ENCODE measurements around the gene KIF5B. TPM values are rescaled to one million over a fixed set of nuclear protein-coding genes. Genes with fewer than 3 reads are reported as not detected.

KIF5B gene
- total and polyA plus RNA-seq, 2 of the 8 experiments (the other 6 are each of a cell fraction or from before 2014, with no cell fraction given), result 9.8 to 68.4 TPM

GRCh38 chr10:32002531-32002930, 53.7 kb downstream of the KIF5B start:
- Histone ChIP-seq H3K27ac (ENCODE audit: low read depth, low read length) (0 out of 2 replicates have a peak overlapping the region, but pooled peaks have one; percentile 26), H3K4me1 (replicated peaks in 1 of 4; ENCODE audit: control insufficient read depth in 3 of 4, insufficient read depth in 4 of 4, low read length in 3 of 4) (peaks cover 6 to 29% (median 15%) of the 10 kb centered on the region in 4 experiments; a peak in 6 of 7 replicates), H3K18ac (ENCODE audit: extremely low read depth, low read length) (no peak overlapping the region), H3K9me3 (ENCODE audit: insufficient read depth in 2 of 2, low read depth in 1 of 2, low read length in 1 of 2) (no peaks in the 10 kb centered on the region), H3K9ac (replicated peaks in 1 of 4; ENCODE audit: extremely low read depth in 1 of 4, low read depth in 3 of 4, low read length in 3 of 4) (no peak overlapping the region), H4K91ac (replicated peaks; ENCODE audit: insufficient read length, low read length) (peak overlapping the region; percentile 31), H2BK120ac (replicated peaks; ENCODE audit: low read depth, low read length) (no peak overlapping the region), H3K23ac (ENCODE audit: insufficient read length) (no peak overlapping the region), H4K5ac (ENCODE audit: insufficient read length, low read depth, low read length) (no peak overlapping the region), H2AK5ac (ENCODE audit: low read depth, low read length) (no peak overlapping the region), H4K20me1 (replicated peaks in 1 of 2; ENCODE audit: control insufficient read depth in 1 of 2, insufficient read depth in 2 of 2, low read length in 2 of 2) (peaks cover 0 to 2% of the 10 kb centered on the region in 2 experiments), H2BK20ac (ENCODE audit: low read length) (no peak overlapping the region), H2BK5ac (ENCODE audit: low read depth, low read length) (0 out of 2 replicates have a peak overlapping the region, but pooled peaks have one; percentile 14), H3K4ac (replicated peaks; ENCODE audit: insufficient read length, low read depth, low read length) (no peak overlapping the region), H3K14ac (ENCODE audit: insufficient read length) (no peak overlapping the region), H3K79me2 (ENCODE audit: control insufficient read depth in 1 of 2, insufficient read depth in 2 of 2, low read length in 2 of 2) (no peaks in the 10 kb centered on the region), H2AFZ (ENCODE audit: low read length) (no peak overlapping the region), H3K56ac (replicated peaks; ENCODE audit: insufficient read length, low read depth, low read length) (no peak overlapping the region), H3K4me2 (ENCODE audit: insufficient read depth in 1 of 2, low read depth in 2 of 2, low read length in 2 of 2) (peak overlapping the region; percentile 7 to 25; a peak in 2 of 4 replicates), H3K27me3 (replicated peaks in 1 of 4; ENCODE audit: control insufficient read depth in 3 of 4, extremely low read depth in 1 of 4, insufficient read depth in 3 of 4, low read length in 3 of 4) (no peaks in the 10 kb centered on the region), H2BK12ac (ENCODE audit: low read depth, low read length) (no peak overlapping the region), H4K8ac (ENCODE audit: extremely low read depth, insufficient read depth, low read length) (no peak overlapping the region), H3K36me3 (ENCODE audit: control insufficient read depth in 2 of 4, insufficient read depth in 4 of 4, low read length in 3 of 4) (no peaks in the 10 kb centered on the region), H2BK15ac (ENCODE audit: low read length) (no peak overlapping the region), H3K4me3 (ENCODE audit: extremely low read depth in 1 of 4, insufficient read depth in 2 of 4, low read depth in 3 of 4, low read length in 4 of 4) (no peak overlapping the region), H3K23me2 (ENCODE audit: low read depth, low read length) (no peaks in the 10 kb centered on the region), H3K79me1 (ENCODE audit: low read depth, low read length) (no peaks in the 10 kb centered on the region)
- DNase-seq (ENCODE audit: low read depth in 1 of 2, low spot score in 2 of 2) (no peak), FAIRE-seq (no peak)
- CTCF ChIA-PET (ENCODE audit: partially characterized antibody), result interaction anchor here (0.7 to 6.3 kb wide), 4 partner anchors 18 to 165 kb away, joined by 3 to 52 read pairs (median 14); no protein-coding TSS in a partner anchor
- POLR2A ChIA-PET (ENCODE audit: partially characterized antibody), result interaction anchor here (0.6 to 1.7 kb wide), 2 partner anchors 9 to 140 kb away, joined by 4 read pairs; no protein-coding TSS in a partner anchor
- WGBS, 2 experiments (ENCODE audit: extremely low coverage in 1 of 2, insufficient coverage in 1 of 2, insufficient read length in 1 of 2, insufficient replicate concordance in 2 of 2, low coverage in 1 of 2, low lambda C conversion rate in 2 of 2, missing lambda C conversion rate in 1 of 2), result 11% methylated on average over 1 of the region's 1 CpG; no CpG with 5 or more reads in 1 of the 2 experiments
- TF ChIP-seq ATF3 (IDR thresholded peaks at IDR 0.05; ENCODE audit: insufficient read depth, low read depth, low read length), result no peak
- no peak for TF ChIP-seq EGR1 (IDR thresholded peaks at IDR 0.05; ENCODE audit: borderline replicate concordance, low read depth, low read length)
- TF ChIP-seq BCL11A (IDR thresholded peaks at IDR 0.05; ENCODE audit: low read depth in 2 of 2, low read length in 2 of 2), result no peak
- no peak for TF ChIP-seq HDAC6 (IDR thresholded peaks at IDR 0.05; ENCODE audit: low read depth, low read length)
- no peak for TF ChIP-seq CTBP2 (IDR thresholded peaks at IDR 0.05; ENCODE audit: borderline replicate concordance, insufficient read depth, insufficient read length, low read length)
- TF ChIP-seq YY1 (IDR thresholded peaks at IDR 0.05; ENCODE audit: low read depth, low read length), result no peak
- no peak for TF ChIP-seq POLR2AphosphoS5 (IDR thresholded peaks at IDR 0.05; ENCODE audit: low read depth, low read length)
- no peak for TF ChIP-seq KDM4A (IDR thresholded peaks at IDR 0.05; ENCODE audit: low read depth, low read length, severe bottlenecking)
- TF ChIP-seq RNF2 (IDR thresholded peaks at IDR 0.05; ENCODE audit: borderline replicate concordance, low read depth, low read length, missing control alignments, poor library complexity, severe bottlenecking), result no peak
- no peak for TF ChIP-seq RAD21 (IDR thresholded peaks at IDR 0.05 in 1 of 2, conservative IDR thresholded peaks at IDR 0.05 in 1 of 2; ENCODE audit: low read depth in 2 of 2, low read length in 2 of 2)
- no peak for TF ChIP-seq HDAC2 (IDR thresholded peaks at IDR 0.05; ENCODE audit: borderline replicate concordance in 1 of 2, low read depth in 2 of 2, low read length in 2 of 2)
